Measurements from ENCODE around the gene TLR7.

TLR7 gene

GRCh38 chrX:12868747-12869146, 1.9 kb downstream of the TLR7 start:
- H3K4me3 ChIP-seq (replicated peaks; ENCODE audit: insufficient read depth, low read length): no peak overlapping the region
- TF ChIP-seq POLR2AphosphoS5 (IDR thresholded peaks at IDR 0.05; ENCODE audit: low read depth) (no peak), CTCF (IDR thresholded peaks at IDR 0.05; ENCODE audit: insufficient read depth, low read length) (no peak), SPI1 (IDR thresholded peaks at IDR 0.05; ENCODE audit: borderline replicate concordance, low read depth) (no peak), GABPA (IDR thresholded peaks at IDR 0.05; ENCODE audit: low read depth) (no peak)
- TF ChIP-seq, protein P1, sequence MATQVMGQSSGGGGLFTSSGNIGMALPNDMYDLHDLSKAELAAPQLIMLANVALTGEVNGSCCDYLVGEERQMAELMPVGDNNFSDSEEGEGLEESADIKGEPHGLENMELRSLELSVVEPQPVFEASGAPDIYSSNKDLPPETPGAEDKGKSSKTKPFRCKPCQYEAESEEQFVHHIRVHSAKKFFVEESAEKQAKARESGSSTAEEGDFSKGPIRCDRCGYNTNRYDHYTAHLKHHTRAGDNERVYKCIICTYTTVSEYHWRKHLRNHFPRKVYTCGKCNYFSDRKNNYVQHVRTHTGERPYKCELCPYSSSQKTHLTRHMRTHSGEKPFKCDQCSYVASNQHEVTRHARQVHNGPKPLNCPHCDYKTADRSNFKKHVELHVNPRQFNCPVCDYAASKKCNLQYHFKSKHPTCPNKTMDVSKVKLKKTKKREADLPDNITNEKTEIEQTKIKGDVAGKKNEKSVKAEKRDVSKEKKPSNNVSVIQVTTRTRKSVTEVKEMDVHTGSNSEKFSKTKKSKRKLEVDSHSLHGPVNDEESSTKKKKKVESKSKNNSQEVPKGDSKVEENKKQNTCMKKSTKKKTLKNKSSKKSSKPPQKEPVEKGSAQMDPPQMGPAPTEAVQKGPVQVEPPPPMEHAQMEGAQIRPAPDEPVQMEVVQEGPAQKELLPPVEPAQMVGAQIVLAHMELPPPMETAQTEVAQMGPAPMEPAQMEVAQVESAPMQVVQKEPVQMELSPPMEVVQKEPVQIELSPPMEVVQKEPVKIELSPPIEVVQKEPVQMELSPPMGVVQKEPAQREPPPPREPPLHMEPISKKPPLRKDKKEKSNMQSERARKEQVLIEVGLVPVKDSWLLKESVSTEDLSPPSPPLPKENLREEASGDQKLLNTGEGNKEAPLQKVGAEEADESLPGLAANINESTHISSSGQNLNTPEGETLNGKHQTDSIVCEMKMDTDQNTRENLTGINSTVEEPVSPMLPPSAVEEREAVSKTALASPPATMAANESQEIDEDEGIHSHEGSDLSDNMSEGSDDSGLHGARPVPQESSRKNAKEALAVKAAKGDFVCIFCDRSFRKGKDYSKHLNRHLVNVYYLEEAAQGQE (IDR thresholded peaks at IDR 0.05; ENCODE audit: insufficient replicate concordance, low read depth): no peak
- no peak overlapping the region for H3K27ac ChIP-seq (replicated peaks)
- no peaks in the 10 kb centered on the region for H3K27me3 ChIP-seq (ENCODE audit: insufficient read depth, poor library complexity, severe bottlenecking)
- DNase-seq (ENCODE audit: low read depth in 1 of 2, low spot score in 1 of 2): no peak

- TF ChIP-seq POLR2AphosphoS5 (IDR thresholded peaks at IDR 0.05; ENCODE audit: low read depth) (no peak), SPI1 (IDR thresholded peaks at IDR 0.05; ENCODE audit: borderline replicate concordance, low read depth) (no peak), CTCF (IDR thresholded peaks at IDR 0.05; ENCODE audit: insufficient read depth, low read length) (no peak), GABPA (IDR thresholded peaks at IDR 0.05; ENCODE audit: low read depth) (no peak)
- TF ChIP-seq, protein P1 (IDR thresholded peaks at IDR 0.05; ENCODE audit: insufficient replicate concordance, low read depth): no peak
- DNase-seq (ENCODE audit: low read depth in 1 of 2, low spot score in 1 of 2): no peak
- Histone ChIP-seq H3K27ac (replicated peaks) (no peak overlapping the region), H3K27me3 (ENCODE audit: insufficient read depth, poor library complexity, severe bottlenecking) (no peaks in the 10 kb centered on the region), H3K4me3 (replicated peaks; ENCODE audit: insufficient read depth, low read length) (no peak overlapping the region)
Measured at GRCh38 chrX:12871257-12871656, 4.4 kb downstream of the TLR7 start.

DNA sequence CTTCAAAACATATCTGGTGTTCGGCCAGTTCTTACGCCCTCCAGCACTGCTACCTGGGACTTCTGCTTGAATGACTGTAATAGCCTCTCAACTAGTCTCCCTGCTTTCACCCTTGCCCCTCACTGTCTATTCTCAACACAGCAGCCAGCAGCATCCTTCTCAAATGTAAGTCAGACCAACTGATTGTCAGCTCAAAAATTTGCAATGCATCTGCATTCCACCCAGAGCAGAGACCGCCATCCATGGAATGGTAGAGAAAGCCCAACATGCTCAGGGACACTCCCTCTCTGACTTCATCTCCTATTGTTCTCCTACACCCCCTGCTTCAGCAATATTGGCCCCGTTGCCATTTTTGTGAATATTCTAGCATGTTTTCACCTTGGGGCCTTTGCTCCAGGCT, 5.9 kb downstream of the TLR7 start:
- DNase-seq (ENCODE audit: low read depth in 1 of 2, low spot score in 1 of 2): no peak
- Histone ChIP-seq H3K4me3 (replicated peaks; ENCODE audit: insufficient read depth, low read length) (no peak overlapping the region), H3K27ac (replicated peaks) (no peak overlapping the region), H3K27me3 (ENCODE audit: insufficient read depth, poor library complexity, severe bottlenecking) (no peaks in the 10 kb centered on the region)
- TF ChIP-seq CTCF (IDR thresholded peaks at IDR 0.05; ENCODE audit: insufficient read depth, low read length) (no peak), GABPA (IDR thresholded peaks at IDR 0.05; ENCODE audit: low read depth) (no peak), POLR2AphosphoS5 (IDR thresholded peaks at IDR 0.05; ENCODE audit: low read depth) (no peak), SPI1 (IDR thresholded peaks at IDR 0.05; ENCODE audit: borderline replicate concordance, low read depth) (no peak)
- TF ChIP-seq, protein P1 (IDR thresholded peaks at IDR 0.05; ENCODE audit: insufficient replicate concordance, low read depth): no peak

Data from HL-60 (cell line).